ENCODE results near the gene TNFRSF4. TPM values are rescaled to one million over a fixed set of nuclear protein-coding genes. Genes with fewer than 3 reads are reported as not detected.

Gene TNFRSF4
- total and polyA plus RNA-seq, 10 of the 15 experiments (the other 5 are each of a cell fraction or from before 2014, with no cell fraction given) = 0.05 to 7.3 (median 2.5) TPM; not detected in 1

- Histone ChIP-seq H3K9me3 (replicated peaks; ENCODE audit: control insufficient read depth, insufficient read depth, low read length) (peaks cover 2% of the 10 kb centered on the region; the same call in 2 of the 3 replicates), H3K4me2 (ENCODE audit: control insufficient read depth, insufficient read depth) (no peak overlapping the region), H2AFZ (ENCODE audit: control insufficient read depth, low read depth, low read length) (no peak overlapping the region), H3K4me3 (no peak overlapping the region), H3K4me1 (ENCODE audit: control insufficient read depth, insufficient read depth, low read length) (no peaks in the 10 kb centered on the region), H3K27ac (ENCODE audit: control insufficient read depth, insufficient read depth) (no peak overlapping the region), H3K27me3 (replicated peaks in 1 of 2; ENCODE audit: control insufficient read depth in 2 of 2, insufficient read depth in 2 of 2, low read length in 1 of 2) (no peaks in the 10 kb centered on the region), H3K79me2 (ENCODE audit: control insufficient read depth, insufficient read depth, low read length) (no peaks in the 10 kb centered on the region), H4K20me1 (ENCODE audit: control insufficient read depth, insufficient read depth) (no peaks in the 10 kb centered on the region), H3K36me3 (ENCODE audit: control insufficient read depth in 2 of 2, insufficient read depth in 2 of 2, low read length in 1 of 2) (no peaks in the 10 kb centered on the region), H3K9ac (ENCODE audit: control insufficient read depth, insufficient read depth, low read length) (no peak overlapping the region)
- in situ Hi-C loops (cut with MboI) (no loop called here), intact Hi-C loops (cut with micrococcal nuclease; ENCODE audit: unreplicated experiment) (no loop called here)
- SMC1A ChIA-PET (ENCODE audit: uncharacterized antibody, unreplicated experiment) = interaction anchor here (0.7 kb wide), 1 partner anchor 24 kb away, joined by 4 read pairs; no protein-coding TSS in a partner anchor
- ATAC-seq (no peak), DNase-seq (ENCODE audit: low read depth, low spot score) (no peak), FAIRE-seq (no peak)
- RAD21 ChIA-PET (ENCODE audit: unreplicated experiment) = no interaction called here
- no TSS peak for BruUV-seq (replicated peaks)
- TF ChIP-seq DPF2 (IDR thresholded peaks at IDR 0.05) (no peak), NR2C1 (IDR thresholded peaks at IDR 0.05) (no peak), SUPT20H (IDR thresholded peaks at IDR 0.05; ENCODE audit: borderline replicate concordance, control insufficient read depth, low read depth, low read length) (no peak), PAX5 (IDR thresholded peaks at IDR 0.05; ENCODE audit: borderline replicate concordance, low read depth, low read length) (no peak), HCFC1 (IDR thresholded peaks at IDR 0.05; ENCODE audit: low read length) (no peak), YBX1 (IDR thresholded peaks at IDR 0.05) (no peak), BCL3 (IDR thresholded peaks at IDR 0.05; ENCODE audit: borderline replicate concordance, insufficient read depth, low read depth, low read length, poor library complexity, severe bottlenecking) (no peak)
- POLR2A ChIA-PET = no interaction called here
- CTCF ChIA-PET = no interaction called here
- 74% methylated on average over 3 of the region's 3 CpGs for WGBS (ENCODE audit: insufficient coverage, insufficient replicate concordance, low lambda C conversion rate, missing lambda C conversion rate)
These were observed 19.2 kb downstream of the TNFRSF4 start for GRCh38 chr1:1194723-1195122.

- Histone ChIP-seq H3K9me3 (replicated peaks; ENCODE audit: control insufficient read depth, insufficient read depth, low read length) (peaks cover 2% of the 10 kb centered on the region; the same call in 2 of the 3 replicates), H3K27ac (ENCODE audit: control insufficient read depth, insufficient read depth) (no peak overlapping the region), H3K27me3 (replicated peaks in 1 of 2; ENCODE audit: control insufficient read depth in 2 of 2, insufficient read depth in 2 of 2, low read length in 1 of 2) (no peaks in the 10 kb centered on the region), H3K36me3 (ENCODE audit: control insufficient read depth in 2 of 2, insufficient read depth in 2 of 2, low read length in 1 of 2) (no peaks in the 10 kb centered on the region), H3K4me1 (ENCODE audit: control insufficient read depth, insufficient read depth, low read length) (no peaks in the 10 kb centered on the region), H4K20me1 (ENCODE audit: control insufficient read depth, insufficient read depth) (no peaks in the 10 kb centered on the region), H2AFZ (ENCODE audit: control insufficient read depth, low read depth, low read length) (no peak overlapping the region), H3K79me2 (ENCODE audit: control insufficient read depth, insufficient read depth, low read length) (no peaks in the 10 kb centered on the region), H3K4me2 (ENCODE audit: control insufficient read depth, insufficient read depth) (no peak overlapping the region), H3K4me3 (no peak overlapping the region), H3K9ac (ENCODE audit: control insufficient read depth, insufficient read depth, low read length) (no peak overlapping the region)
- no peak for DNase-seq (ENCODE audit: low read depth, low spot score)
- 72% methylated on average over 11 of the region's 11 CpGs for WGBS (ENCODE audit: insufficient coverage, insufficient replicate concordance, low lambda C conversion rate, missing lambda C conversion rate)
- in situ Hi-C loops (cut with MboI) = no loop called here
- no TSS peak for BruUV-seq (replicated peaks)
- ChIA-PET SMC1A (ENCODE audit: uncharacterized antibody, unreplicated experiment) (no interaction called here), POLR2A (no interaction called here), RAD21 (ENCODE audit: unreplicated experiment) (no interaction called here), CTCF (interaction anchor here (1.2 kb wide), 2 partner anchors 9 to 16 kb away, joined by 3 read pairs; no protein-coding TSS in a partner anchor)
- FAIRE-seq = no peak
- intact Hi-C loops (cut with micrococcal nuclease; ENCODE audit: unreplicated experiment) = no loop called here
- ATAC-seq = no peak
- TF ChIP-seq TAF1 (IDR thresholded peaks at IDR 0.05; ENCODE audit: borderline replicate concordance, low read depth, low read length) (no peak), USF1 (IDR thresholded peaks at IDR 0.05; ENCODE audit: borderline replicate concordance, extremely low read length, insufficient read depth, low read depth, low read length) (no peak), SUZ12 (IDR thresholded peaks at IDR 0.05; ENCODE audit: unreplicated experiment) (no peak), ZZZ3 (IDR thresholded peaks at IDR 0.05; ENCODE audit: control insufficient read depth, insufficient read length, low read depth) (no peak), RAD21 (IDR thresholded peaks at IDR 0.05; ENCODE audit: insufficient read depth, low read depth, low read length) (no peak), CREB1 (IDR thresholded peaks at IDR 0.05; ENCODE audit: low read depth) (no peak)
These were observed 22.2 kb downstream of the TNFRSF4 start for GRCh38 chr1:1191734-1192133.
